Fibroblast of villous mesenchyme (primary cell): ENCODE results near the gene PNPLA3. TPM values are rescaled to one million over a fixed set of nuclear protein-coding genes. Genes with fewer than 3 reads are reported as not detected.

Source experiments
- DNase-seq: peaks from one replicate; pipeline ENCODE4 v3.0.0-alpha.2; 2010; ENCODE audit warnings: low read depth
- H3K4me3 ChIP-seq: 2 replicates; pipeline ENCODE4 v1.5.1; 2011; ENCODE audit warnings: low read depth, mild to moderate bottlenecking, low read length
- CTCF ChIP-seq: IDR thresholded peaks from 2 replicates; pipeline ENCODE4 v1.5.1; 2012; ENCODE audit warnings: low read depth, mild to moderate bottlenecking, low read length; ENCODE audit not compliant: insufficient read depth
- total RNA-seq: library from RNA; depleted of rRNA; stranded (reverse); fragments of >200 nt; gene quantifications from 2 replicates; pipeline ENCODE4 v1.2.3, GENCODE V29; 2012

PNPLA3 gene
- total RNA-seq, 1 donor = 8.2 TPM

- H3K4me3 ChIP-seq = no peak overlapping the region
- no peak for TF ChIP-seq CTCF
- DNase-seq = no peak
These were observed 57.0 kb downstream of the PNPLA3 start for GRCh38 chr22:43980579-43980978.

GRCh38 chr22:43980996-43981395 lies 57.4 kb downstream of the PNPLA3 start:
- TF ChIP-seq CTCF = no peak
- no peak for DNase-seq
- no peak overlapping the region for H3K4me3 ChIP-seq

GRCh38 chr22:43983808-43984207 lies 60.2 kb downstream of the PNPLA3 start:
- H3K4me3 ChIP-seq = no peak overlapping the region
- TF ChIP-seq CTCF = no peak
- no peak for DNase-seq

GRCh38 chr22:43985532-43985931 lies 61.9 kb downstream of the PNPLA3 start:
- no peak for TF ChIP-seq CTCF
- peak; percentile 21 for DNase-seq
- H3K4me3 ChIP-seq = no peak overlapping the region

GRCh38 chr22:43988116-43988820 lies 64.7 kb downstream of the PNPLA3 start:
- TF ChIP-seq CTCF = no peak
- H3K4me3 ChIP-seq = no peak overlapping the region
- no peak for DNase-seq

- DNase-seq = no peak
- no peak for TF ChIP-seq CTCF
- H3K4me3 ChIP-seq = no peak overlapping the region
These were observed 65.4 kb downstream of the PNPLA3 start for GRCh38 chr22:43988960-43989359.

- no peak overlapping the region for H3K4me3 ChIP-seq
These were observed 66.4 kb downstream of the PNPLA3 start for GRCh38 chr22:43990044-43990443.

More at GRCh38 chr22:43990044-43990443, 66.4 kb downstream of the PNPLA3 start:
- no peak for DNase-seq
- TF ChIP-seq CTCF = no peak
